Measurements from ENCODE around the gene PCBP4. TPM values are rescaled to one million over a fixed set of nuclear protein-coding genes. Genes with fewer than 3 reads are reported as not detected.

Gene PCBP4
- polyA plus RNA-seq, 1 donor (not counting 4 experiments of a cell fraction or from before 2014, with no cell fraction given): 25.2 TPM

GRCh38 chr3:51935886-51936755 lies 31.1 kb downstream of the PCBP4 start:
- no peak for TF ChIP-seq CTCF (optimal IDR thresholded peaks at IDR 0.05 in 1 of 3, IDR thresholded peaks at IDR 0.05 in 1 of 3, conservative IDR thresholded peaks at IDR 0.05 in 1 of 3; ENCODE audit: extremely low read depth in 1 of 3, insufficient read depth in 2 of 3, low read length in 3 of 3)
- TF ChIP-seq EZH2 (IDR thresholded peaks at IDR 0.05; ENCODE audit: low read length): no peak
- peaks cover 2% of the 10 kb centered on the region for H4K20me1 ChIP-seq (ENCODE audit: control insufficient read depth, extremely low read depth, insufficient read depth, low read length)
- no peak for DNase-seq (ENCODE audit: low read depth, low spot score)
- H3K79me2 ChIP-seq (ENCODE audit: control insufficient read depth, insufficient read depth, low read length): peaks cover 25% of the 10 kb centered on the region
- peaks cover 36 to 45% of the 10 kb centered on the region in 2 experiments for H3K36me3 ChIP-seq (ENCODE audit: control insufficient read depth in 2 of 2, extremely low read depth in 1 of 2, insufficient read depth in 2 of 2, low read length in 2 of 2)
- no peak overlapping the region for H3K9ac ChIP-seq (ENCODE audit: control insufficient read depth, extremely low read depth, insufficient read depth, low read length)
- no peaks in the 10 kb centered on the region for H3K27me3 ChIP-seq (ENCODE audit: control insufficient read depth, extremely low read depth, insufficient read depth, low read length)
- peaks cover 2% of the 10 kb centered on the region for H3K9me1 ChIP-seq (ENCODE audit: control insufficient read depth, extremely low read depth, insufficient read depth, low read length)
- no peak overlapping the region for H3K27ac ChIP-seq (ENCODE audit: control insufficient read depth, insufficient read depth, low read length)
- H2AFZ ChIP-seq (ENCODE audit: control insufficient read depth, low read length): no peak overlapping the region
- dilution Hi-C loops (cut with MboI; ENCODE audit: extremely low pct_ligation_motif_present, low sequenced_read_pairs): no loop called here
- peaks cover 12% of the 10 kb centered on the region for H3K4me1 ChIP-seq (ENCODE audit: control insufficient read depth, extremely low read depth, insufficient read depth, low read length)
- H3K4me3 ChIP-seq (ENCODE audit: control insufficient read depth in 2 of 3, extremely low read depth in 1 of 3, insufficient read depth in 2 of 3, low read depth in 1 of 3, low read length in 3 of 3): no peak overlapping the region
- FAIRE-seq: no peak
- no peak overlapping the region for H3K4me2 ChIP-seq (ENCODE audit: control insufficient read depth, extremely low read depth, insufficient read depth, low read depth, low read length)
- no peaks in the 10 kb centered on the region for H3K9me3 ChIP-seq (ENCODE audit: control insufficient read depth, low read depth, low read length)

- Histone ChIP-seq H3K36me3 (ENCODE audit: control insufficient read depth in 2 of 2, extremely low read depth in 1 of 2, insufficient read depth in 2 of 2, low read length in 2 of 2) (peaks cover 35 to 48% of the 10 kb centered on the region in 2 experiments), H2AFZ (ENCODE audit: control insufficient read depth, low read length) (no peak overlapping the region), H3K4me3 (ENCODE audit: control insufficient read depth in 2 of 3, extremely low read depth in 1 of 3, insufficient read depth in 2 of 3, low read depth in 1 of 3, low read length in 3 of 3) (no peak overlapping the region), H3K27ac (ENCODE audit: control insufficient read depth, insufficient read depth, low read length) (no peak overlapping the region), H4K20me1 (ENCODE audit: control insufficient read depth, extremely low read depth, insufficient read depth, low read length) (peaks cover 3% of the 10 kb centered on the region), H3K79me2 (ENCODE audit: control insufficient read depth, insufficient read depth, low read length) (peaks cover 16% of the 10 kb centered on the region), H3K9me1 (ENCODE audit: control insufficient read depth, extremely low read depth, insufficient read depth, low read length) (peaks cover 2% of the 10 kb centered on the region), H3K9ac (ENCODE audit: control insufficient read depth, extremely low read depth, insufficient read depth, low read length) (no peak overlapping the region), H3K4me2 (ENCODE audit: control insufficient read depth, extremely low read depth, insufficient read depth, low read depth, low read length) (no peak overlapping the region), H3K4me1 (ENCODE audit: control insufficient read depth, extremely low read depth, insufficient read depth, low read length) (peaks cover 6% of the 10 kb centered on the region), H3K27me3 (ENCODE audit: control insufficient read depth, extremely low read depth, insufficient read depth, low read length) (no peaks in the 10 kb centered on the region), H3K9me3 (ENCODE audit: control insufficient read depth, low read depth, low read length) (no peaks in the 10 kb centered on the region)
- TF ChIP-seq CTCF (optimal IDR thresholded peaks at IDR 0.05 in 1 of 3, IDR thresholded peaks at IDR 0.05 in 1 of 3, conservative IDR thresholded peaks at IDR 0.05 in 1 of 3; ENCODE audit: extremely low read depth in 1 of 3, insufficient read depth in 2 of 3, low read length in 3 of 3) (no peak), EZH2 (IDR thresholded peaks at IDR 0.05; ENCODE audit: low read length) (no peak)
- FAIRE-seq (no peak), DNase-seq (ENCODE audit: low read depth, low spot score) (no peak)
- dilution Hi-C loops (cut with MboI; ENCODE audit: extremely low pct_ligation_motif_present, low sequenced_read_pairs): no loop called here
Measured at GRCh38 chr3:51934991-51935885, 32.0 kb downstream of the PCBP4 start.

Measured in keratinocyte (primary cell).